DOHH2 (cell line): ENCODE measurements around the gene GJA1.

Experiments
- H3F3A ChIP-seq: fragments of 200-600 bp; sonication (generic), shearing (Covaris generic); 2 replicates; pipeline ENCODE4 v1.6.0; 2016; ENCODE audit warnings: antibody characterized with exemption, mild to moderate bottlenecking; ENCODE audit not compliant: control insufficient read depth, insufficient read depth
- H3K27ac ChIP-seq: fragments of 200-600 bp; sonication (generic); 2 replicates; pipeline ENCODE4 v1.5.1; 2014; ENCODE audit warnings: low read depth, mild to moderate bottlenecking, low read length, moderate library complexity
- H3K27me3 ChIP-seq: fragments of 200-600 bp; sonication (generic); 2 replicates; pipeline ENCODE4 v1.6.1; 2014; ENCODE audit warnings: mild to moderate bottlenecking, low read length, mixed read lengths; ENCODE audit not compliant: control insufficient read depth
- H3K36me3 ChIP-seq: fragments of 200-600 bp; sonication (generic); 2 replicates; pipeline ENCODE4 v1.6.1; 2014; ENCODE audit warnings: mild to moderate bottlenecking, low read length, moderate library complexity, mixed read lengths; ENCODE audit not compliant: control insufficient read depth
- H3K4me1 ChIP-seq: fragments of 200-600 bp; sonication (generic); 2 replicates; pipeline ENCODE4 v1.6.1; 2014; ENCODE audit warnings: mild to moderate bottlenecking, low read length, mixed read lengths; ENCODE audit not compliant: control insufficient read depth
- H3K4me2 ChIP-seq: fragments of 200-600 bp; sonication (generic); 2 replicates; pipeline ENCODE4 v1.6.0; 2014; ENCODE audit warnings: mild to moderate bottlenecking, low read length, moderate library complexity
- H3K4me3 ChIP-seq: fragments of 200-600 bp; sonication (generic); 2 replicates; pipeline ENCODE4 v1.5.1; 2014; ENCODE audit warnings: mild to moderate bottlenecking, low read length, mixed read lengths
- H3K79me2 ChIP-seq: fragments of 200-600 bp; sonication (generic); 2 replicates; pipeline ENCODE4 v1.6.1; 2014; ENCODE audit warnings: mild to moderate bottlenecking, low read length, mixed read lengths; ENCODE audit not compliant: control insufficient read depth
- H3K9me2 ChIP-seq: fragments of 200-600 bp; sonication (generic); replicated peaks from 2 replicates; pipeline ENCODE4 v1.6.1; 2014; ENCODE audit warnings: mild to moderate bottlenecking, low read length, mixed read lengths; ENCODE audit not compliant: control insufficient read depth
- H3K9me3 ChIP-seq: fragments of 200-600 bp; sonication (generic); 2 replicates; pipeline ENCODE4 v1.6.1; 2014; ENCODE audit warnings: antibody characterized with exemption, low read length, mixed read lengths; ENCODE audit not compliant: control insufficient read depth, insufficient read depth
- H4K20me1 ChIP-seq: fragments of 200-600 bp; sonication (generic); 2 replicates; pipeline ENCODE4 v1.6.0; 2014; ENCODE audit warnings: low read depth, mild to moderate bottlenecking, antibody characterized with exemption, low read length, moderate library complexity; ENCODE audit not compliant: control insufficient read depth, insufficient read depth
- CTCF ChIP-seq: fragments of 200-600 bp; sonication (generic); IDR thresholded peaks from one replicate; pipeline ENCODE4 v1.5.1; 2014; ENCODE audit warnings: antibody characterized with exemption, mild to moderate bottlenecking, low read depth, low read length; ENCODE audit not compliant: poor library complexity, severe bottlenecking
- EZH2phosphoT487 ChIP-seq: fragments of 200-600 bp; sonication (generic); IDR thresholded peaks from 2 replicates; pipeline ENCODE4 v1.6.1; 2017; ENCODE audit warnings: borderline replicate concordance, mild to moderate bottlenecking, antibody characterized with exemption, low read length, moderate library complexity, mixed read lengths

GJA1 gene

GRCh38 chr6:121482751-121483150 lies 47.3 kb downstream of the GJA1 start:
- Histone ChIP-seq H3K79me2 (no peaks in the 10 kb centered on the region), H3K9me2 (no peaks in the 10 kb centered on the region), H4K20me1 (no peaks in the 10 kb centered on the region), H3K4me1 (no peaks in the 10 kb centered on the region), H3K4me2 (no peak overlapping the region), H3K4me3 (no peak overlapping the region), H3K27me3 (no peaks in the 10 kb centered on the region), H3K36me3 (no peaks in the 10 kb centered on the region), H3F3A (no peaks in the 10 kb centered on the region), H3K9me3 (no peaks in the 10 kb centered on the region), H3K27ac (no peak overlapping the region)
- TF ChIP-seq EZH2phosphoT487, result no peak
- no peak for TF ChIP-seq CTCF

DNA sequence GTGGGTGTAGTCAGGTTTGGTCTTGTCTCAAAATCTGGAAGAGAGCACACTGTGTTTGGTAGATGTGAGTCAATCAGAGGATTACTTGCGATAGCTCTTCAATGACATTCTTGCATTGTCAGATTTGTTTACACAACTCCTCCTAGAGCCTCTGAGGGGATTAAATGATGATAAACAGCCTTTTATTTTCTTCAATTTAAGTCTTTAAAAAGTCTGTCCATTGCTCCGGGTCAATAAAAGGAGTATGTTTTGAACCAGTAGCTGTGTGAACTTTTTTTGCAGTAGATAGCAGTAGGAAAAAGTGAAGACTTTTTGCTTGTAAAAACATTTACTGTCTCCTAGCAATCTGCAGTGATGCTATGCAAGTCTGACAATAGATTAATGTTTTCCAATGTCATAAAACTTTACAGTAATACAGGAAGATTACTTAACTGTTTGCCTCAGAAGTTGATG lies 49.9 kb downstream of the GJA1 start:
- Histone ChIP-seq H3K4me2 (no peak overlapping the region), H3K79me2 (no peaks in the 10 kb centered on the region), H3K9me2 (no peaks in the 10 kb centered on the region), H3K27me3 (no peaks in the 10 kb centered on the region), H3K9me3 (no peaks in the 10 kb centered on the region), H4K20me1 (no peaks in the 10 kb centered on the region), H3K4me1 (no peaks in the 10 kb centered on the region), H3K36me3 (no peaks in the 10 kb centered on the region), H3K4me3 (no peak overlapping the region), H3F3A (no peaks in the 10 kb centered on the region), H3K27ac (no peak overlapping the region)
- TF ChIP-seq CTCF (no peak), EZH2phosphoT487 (no peak)

DNA sequence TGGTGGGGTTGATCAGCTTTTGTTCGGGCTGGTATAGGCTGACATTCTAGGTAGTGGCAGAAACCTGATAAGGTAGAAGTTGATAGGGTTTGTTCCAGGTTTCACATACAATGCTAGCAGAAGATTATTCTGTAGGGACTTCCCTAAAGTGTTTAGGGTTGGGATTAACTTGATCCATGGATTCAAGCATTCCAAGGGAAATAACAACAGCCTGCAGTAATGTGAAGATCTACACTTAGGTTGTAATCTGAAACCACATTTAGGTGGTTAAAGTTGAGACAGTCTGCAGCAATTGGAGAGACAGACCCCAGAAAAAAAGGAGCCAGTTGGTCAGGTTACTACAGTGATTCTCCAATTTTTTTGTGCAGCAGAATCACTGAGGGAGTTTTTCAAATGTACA lies 56.1 kb downstream of the GJA1 start:
- Histone ChIP-seq H3F3A (no peaks in the 10 kb centered on the region), H3K4me3 (no peak overlapping the region), H3K9me3 (no peaks in the 10 kb centered on the region), H3K4me1 (no peaks in the 10 kb centered on the region), H3K9me2 (no peaks in the 10 kb centered on the region), H3K79me2 (no peaks in the 10 kb centered on the region), H3K4me2 (no peak overlapping the region), H4K20me1 (no peaks in the 10 kb centered on the region), H3K36me3 (no peaks in the 10 kb centered on the region), H3K27ac (no peak overlapping the region), H3K27me3 (no peaks in the 10 kb centered on the region)
- TF ChIP-seq EZH2phosphoT487 (no peak), CTCF (no peak)

DNA sequence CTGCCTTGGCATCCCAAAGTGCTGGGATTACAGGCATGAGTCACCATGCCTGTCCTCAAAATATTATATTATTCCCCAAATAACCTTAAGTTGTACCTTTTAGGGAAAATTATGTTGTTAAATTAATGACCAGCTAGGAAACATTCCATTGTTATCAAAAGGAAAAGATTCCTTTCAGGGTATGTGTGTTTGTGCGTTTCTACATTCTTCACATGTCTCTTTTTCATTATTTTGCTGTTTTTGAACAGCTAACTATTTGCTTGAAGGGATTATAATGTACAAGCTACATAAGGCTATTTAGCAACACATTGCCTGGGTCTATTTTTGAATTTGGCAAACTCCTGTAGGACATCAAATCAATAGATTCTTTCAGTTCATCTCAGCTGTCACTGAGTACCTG lies 57.1 kb downstream of the GJA1 start:
- no peaks in the 10 kb centered on the region for H3K9me3 ChIP-seq
- H3K27me3 ChIP-seq, result no peaks in the 10 kb centered on the region
- no peaks in the 10 kb centered on the region for H3F3A ChIP-seq
- H3K27ac ChIP-seq, result no peak overlapping the region
- H3K36me3 ChIP-seq, result no peaks in the 10 kb centered on the region
- no peaks in the 10 kb centered on the region for H3K4me1 ChIP-seq
- H4K20me1 ChIP-seq, result no peaks in the 10 kb centered on the region
- no peak overlapping the region for H3K4me3 ChIP-seq
- TF ChIP-seq CTCF, result no peak
- no peak for TF ChIP-seq EZH2phosphoT487
- no peaks in the 10 kb centered on the region for H3K79me2 ChIP-seq
- no peaks in the 10 kb centered on the region for H3K9me2 ChIP-seq
- H3K4me2 ChIP-seq, result no peak overlapping the region
